ENCODE data around the gene HNRNPH1.

Gene HNRNPH1

GRCh38 chr5:179620293-179620692 lies 3.2 kb downstream of the HNRNPH1 start:
- TF ChIP-seq, protein P1, sequence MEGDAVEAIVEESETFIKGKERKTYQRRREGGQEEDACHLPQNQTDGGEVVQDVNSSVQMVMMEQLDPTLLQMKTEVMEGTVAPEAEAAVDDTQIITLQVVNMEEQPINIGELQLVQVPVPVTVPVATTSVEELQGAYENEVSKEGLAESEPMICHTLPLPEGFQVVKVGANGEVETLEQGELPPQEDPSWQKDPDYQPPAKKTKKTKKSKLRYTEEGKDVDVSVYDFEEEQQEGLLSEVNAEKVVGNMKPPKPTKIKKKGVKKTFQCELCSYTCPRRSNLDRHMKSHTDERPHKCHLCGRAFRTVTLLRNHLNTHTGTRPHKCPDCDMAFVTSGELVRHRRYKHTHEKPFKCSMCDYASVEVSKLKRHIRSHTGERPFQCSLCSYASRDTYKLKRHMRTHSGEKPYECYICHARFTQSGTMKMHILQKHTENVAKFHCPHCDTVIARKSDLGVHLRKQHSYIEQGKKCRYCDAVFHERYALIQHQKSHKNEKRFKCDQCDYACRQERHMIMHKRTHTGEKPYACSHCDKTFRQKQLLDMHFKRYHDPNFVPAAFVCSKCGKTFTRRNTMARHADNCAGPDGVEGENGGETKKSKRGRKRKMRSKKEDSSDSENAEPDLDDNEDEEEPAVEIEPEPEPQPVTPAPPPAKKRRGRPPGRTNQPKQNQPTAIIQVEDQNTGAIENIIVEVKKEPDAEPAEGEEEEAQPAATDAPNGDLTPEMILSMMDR (IDR thresholded peaks at IDR 0.05; ENCODE audit: borderline replicate concordance, control extremely low read depth, extremely low read depth, insufficient read depth, missing control alignments) = no peak
- no peak for DNase-seq (ENCODE audit: low spot score)
- in situ Hi-C loops (cut with MboI; ENCODE audit: low sequenced_read_pairs, unreplicated experiment) = no loop called here

DNA sequence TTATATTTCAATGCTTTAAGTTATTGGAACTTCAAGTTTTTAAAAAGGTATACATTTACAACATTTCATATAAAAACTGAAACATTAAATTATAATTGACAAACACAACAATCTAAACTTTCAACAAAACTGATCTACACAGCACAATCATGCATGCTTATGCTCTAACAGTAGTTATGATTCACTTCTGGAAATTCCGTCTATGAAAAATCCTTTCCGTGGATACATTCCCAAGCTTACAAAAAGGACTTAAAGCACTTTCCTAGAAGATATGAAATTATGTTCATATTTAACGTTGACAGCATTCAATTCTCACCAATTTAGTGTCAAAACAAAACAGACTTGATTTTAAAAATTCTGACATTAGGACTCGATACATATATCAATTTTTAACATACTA lies 3.7 kb downstream of the HNRNPH1 start:
- in situ Hi-C loops (cut with MboI; ENCODE audit: low sequenced_read_pairs, unreplicated experiment) = no loop called here
- no peak for DNase-seq (ENCODE audit: low spot score)
- TF ChIP-seq, protein P1 (IDR thresholded peaks at IDR 0.05; ENCODE audit: borderline replicate concordance, control extremely low read depth, extremely low read depth, insufficient read depth, missing control alignments) = no peak

DNA sequence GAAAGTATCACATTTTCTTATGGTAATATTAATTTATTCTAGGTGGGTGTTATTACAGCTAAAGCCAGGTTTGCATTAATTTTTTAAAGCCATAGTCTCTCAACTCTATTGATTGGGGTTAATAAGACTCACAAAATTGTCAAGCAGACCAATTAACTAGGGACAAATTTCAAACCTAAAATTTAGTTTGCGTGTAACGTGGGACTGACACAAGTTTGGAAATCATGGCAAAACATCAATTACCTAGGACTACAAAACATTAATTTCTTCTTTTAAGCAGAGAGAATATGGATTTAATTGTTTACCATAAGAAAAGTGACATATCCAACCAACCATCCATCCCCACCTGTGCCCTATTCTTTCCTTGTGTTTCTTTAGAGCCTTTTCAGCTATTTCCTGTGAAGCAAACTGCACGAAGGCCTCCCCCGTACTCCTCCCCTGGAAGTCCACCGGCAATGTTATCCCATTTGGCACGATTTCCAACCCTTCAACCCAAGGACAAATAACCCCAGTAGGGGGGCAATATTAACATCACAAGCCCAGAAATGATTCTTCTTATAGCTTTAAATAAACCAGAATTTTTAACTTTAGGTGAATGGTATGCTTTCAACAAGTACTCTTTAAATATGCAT lies 4.4 kb downstream of the HNRNPH1 start:
- no peak for DNase-seq (ENCODE audit: low spot score)
- TF ChIP-seq, protein P1 (IDR thresholded peaks at IDR 0.05; ENCODE audit: borderline replicate concordance, control extremely low read depth, extremely low read depth, insufficient read depth, missing control alignments) = no peak
- in situ Hi-C loops (cut with MboI; ENCODE audit: low sequenced_read_pairs, unreplicated experiment) = no loop called here

GRCh38 chr5:179617930-179618329 lies 5.5 kb downstream of the HNRNPH1 start:
- DNase-seq (ENCODE audit: low spot score) = no peak
- in situ Hi-C loops (cut with MboI; ENCODE audit: low sequenced_read_pairs, unreplicated experiment) = no loop called here
- TF ChIP-seq, protein P1 (IDR thresholded peaks at IDR 0.05; ENCODE audit: borderline replicate concordance, control extremely low read depth, extremely low read depth, insufficient read depth, missing control alignments) = no peak

DNA sequence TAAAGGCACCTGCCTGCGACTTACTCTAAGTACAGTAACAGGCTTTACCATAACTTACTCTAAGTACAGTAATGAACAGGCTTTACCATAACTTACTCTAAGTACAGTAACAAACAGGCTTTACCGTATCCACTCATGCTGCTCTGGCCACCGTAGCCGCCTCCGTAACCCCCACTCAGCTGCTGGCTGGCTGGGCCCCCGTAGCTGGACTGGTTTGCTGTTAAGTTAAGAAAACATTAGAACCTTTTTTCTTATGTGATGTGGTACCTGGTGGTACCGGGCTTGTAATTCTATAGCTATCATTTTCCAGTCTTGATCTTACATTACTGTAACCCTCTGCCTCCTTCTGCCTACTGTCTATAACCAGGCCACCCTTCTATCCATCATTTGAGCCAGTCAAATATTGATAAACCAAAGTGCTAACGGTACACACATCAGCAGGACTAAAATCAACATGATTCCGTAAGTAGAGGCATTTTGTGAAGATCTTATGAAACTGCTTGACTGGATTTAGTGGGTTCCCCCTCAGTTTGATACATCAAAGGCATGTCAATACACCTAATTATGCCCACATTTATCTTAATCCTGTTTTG lies 7.4 kb downstream of the HNRNPH1 start:
- DNase-seq (ENCODE audit: low spot score) = no peak
- TF ChIP-seq, protein P1 (IDR thresholded peaks at IDR 0.05; ENCODE audit: borderline replicate concordance, control extremely low read depth, extremely low read depth, insufficient read depth, missing control alignments) = no peak
- in situ Hi-C loops (cut with MboI; ENCODE audit: low sequenced_read_pairs, unreplicated experiment) = no loop called here

DNA sequence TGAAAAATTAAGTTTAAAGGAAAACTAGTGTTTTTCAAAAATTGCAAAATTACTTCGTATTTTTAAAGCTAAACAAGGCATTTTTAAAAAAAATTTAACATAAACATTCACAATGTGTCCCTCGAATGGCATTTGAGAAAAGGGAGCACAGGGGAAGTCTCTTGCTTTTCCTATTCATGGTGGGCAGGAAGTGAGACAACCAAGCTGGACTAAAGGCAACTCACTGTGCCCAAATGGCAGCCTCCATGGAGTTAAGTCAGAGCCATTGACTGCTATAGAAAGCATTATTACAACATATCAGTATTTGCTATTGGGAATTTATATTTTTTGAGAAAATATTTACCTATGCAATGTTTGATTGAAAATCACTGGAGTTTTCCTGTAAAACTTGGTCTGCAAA lies 8.3 kb downstream of the HNRNPH1 start:
- in situ Hi-C loops (cut with MboI; ENCODE audit: low sequenced_read_pairs, unreplicated experiment) = no loop called here
- no peak for DNase-seq (ENCODE audit: low spot score)
- TF ChIP-seq, protein P1 (IDR thresholded peaks at IDR 0.05; ENCODE audit: borderline replicate concordance, control extremely low read depth, extremely low read depth, insufficient read depth, missing control alignments) = no peak
